ENCODE results near the gene TWF2.

DNA sequence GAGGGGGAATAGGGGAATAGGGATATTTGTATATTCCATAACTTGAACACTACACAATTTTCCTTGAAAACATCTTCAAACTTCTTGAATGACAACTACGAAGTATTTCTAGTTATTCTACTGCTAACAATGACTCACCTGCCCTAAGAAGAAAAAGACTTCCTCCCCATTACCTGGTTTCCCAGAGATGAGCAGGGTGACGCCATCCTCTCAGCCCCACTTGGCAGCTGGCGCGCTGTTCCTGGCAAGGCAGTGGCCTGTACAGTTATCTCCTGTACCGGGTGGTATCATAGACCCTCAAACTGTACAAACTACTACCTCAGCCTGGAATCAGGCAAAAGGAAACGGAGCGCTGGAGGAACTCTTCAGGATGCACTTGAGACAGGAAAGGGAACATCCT is 29.1 kb upstream of the TWF2 start:
- TF ChIP-seq, protein P1, sequence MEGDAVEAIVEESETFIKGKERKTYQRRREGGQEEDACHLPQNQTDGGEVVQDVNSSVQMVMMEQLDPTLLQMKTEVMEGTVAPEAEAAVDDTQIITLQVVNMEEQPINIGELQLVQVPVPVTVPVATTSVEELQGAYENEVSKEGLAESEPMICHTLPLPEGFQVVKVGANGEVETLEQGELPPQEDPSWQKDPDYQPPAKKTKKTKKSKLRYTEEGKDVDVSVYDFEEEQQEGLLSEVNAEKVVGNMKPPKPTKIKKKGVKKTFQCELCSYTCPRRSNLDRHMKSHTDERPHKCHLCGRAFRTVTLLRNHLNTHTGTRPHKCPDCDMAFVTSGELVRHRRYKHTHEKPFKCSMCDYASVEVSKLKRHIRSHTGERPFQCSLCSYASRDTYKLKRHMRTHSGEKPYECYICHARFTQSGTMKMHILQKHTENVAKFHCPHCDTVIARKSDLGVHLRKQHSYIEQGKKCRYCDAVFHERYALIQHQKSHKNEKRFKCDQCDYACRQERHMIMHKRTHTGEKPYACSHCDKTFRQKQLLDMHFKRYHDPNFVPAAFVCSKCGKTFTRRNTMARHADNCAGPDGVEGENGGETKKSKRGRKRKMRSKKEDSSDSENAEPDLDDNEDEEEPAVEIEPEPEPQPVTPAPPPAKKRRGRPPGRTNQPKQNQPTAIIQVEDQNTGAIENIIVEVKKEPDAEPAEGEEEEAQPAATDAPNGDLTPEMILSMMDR (IDR thresholded peaks at IDR 0.05) = no peak
- TF ChIP-seq ZFX (IDR thresholded peaks at IDR 0.05; ENCODE audit: borderline replicate concordance) = no peak
